IMR-90 (cell line): ENCODE results near the gene SULT1C4. TPM values are rescaled to one million over a fixed set of nuclear protein-coding genes. Genes with fewer than 3 reads are reported as not detected.

Source experiments
- ATAC-seq: fragments of 200-7000 bp; cut with Tn5 transposase; 2 replicates; pipeline ENCODE4 v1.9.1; 2020; ENCODE audit warnings: low read depth, mild to moderate bottlenecking, moderate library complexity
- BruUV-seq: library from RNA; stranded (reverse); fragments of 400-500 nt; replicated peaks from 2 replicates; lab custom pipeline; 2021; lab: Mats Ljungman, UMichigan
- CTCF ChIA-PET: fragments of 300-600 bp; formaldehyde crosslinking; extraction: SDS; loops from one replicate; lab custom pipeline; 2021; ENCODE audit warnings: antibody characterized with exemption; lab: Yijun Ruan, JAX
- POLR2A ChIA-PET: fragments of 300-600 bp; sonication (Branson Sonifier 250); formaldehyde crosslinking; loops from one replicate; lab custom pipeline; 2022; ENCODE audit warnings: antibody characterized with exemption; ENCODE audit not compliant: unreplicated experiment; lab: Charles Lee
- DNase-seq: peaks from one replicate; pipeline ENCODE4 v3.0.0; 2013
- H2AFZ ChIP-seq: replicated peaks from 2 replicates; pipeline ENCODE3; 2013; ENCODE audit warnings: low read length, mild to moderate bottlenecking; ENCODE audit not compliant: poor library complexity
- H2AK5ac ChIP-seq: 2 replicates; pipeline ENCODE4 v1.6.1; 2013; ENCODE audit warnings: low read depth, low read length, inconsistent platforms
- H2AK9ac ChIP-seq: replicated peaks from 2 replicates; pipeline ENCODE3; 2013; ENCODE audit warnings: mild to moderate bottlenecking, low read depth, low read length, moderate library complexity; ENCODE audit not compliant: poor library complexity
- H2BK120ac ChIP-seq: 2 replicates; pipeline ENCODE4 v1.6.1; 2013; ENCODE audit warnings: low read depth, low read length, inconsistent platforms
- H2BK15ac ChIP-seq: 3 replicates; pipeline ENCODE4 v1.6.1; 2013; ENCODE audit warnings: low read depth, low read length, inconsistent platforms
- H2BK20ac ChIP-seq: 2 replicates; pipeline ENCODE4 v1.6.1; 2013; ENCODE audit warnings: low read depth, mild to moderate bottlenecking, inconsistent platforms, low read length, moderate library complexity
- H2BK5ac ChIP-seq: 2 replicates; pipeline ENCODE4 v1.6.1; 2013; ENCODE audit warnings: mild to moderate bottlenecking, low read depth, low read length, inconsistent platforms; ENCODE audit not compliant: poor library complexity, severe bottlenecking
- H3K14ac ChIP-seq: replicated peaks from 2 replicates; pipeline ENCODE4 v1.6.1; 2013; ENCODE audit warnings: low read depth, low read length, inconsistent platforms
- H3K18ac ChIP-seq: 2 replicates; pipeline ENCODE4 v1.6.1; 2013; ENCODE audit warnings: low read depth, low read length, control low read depth
- H3K23ac ChIP-seq: 2 replicates; pipeline ENCODE4 v1.6.1; 2013; ENCODE audit warnings: low read depth, low read length, inconsistent platforms
- H3K27ac ChIP-seq: 2 replicates; pipeline ENCODE4 v1.5.1; 2013; ENCODE audit warnings: mild to moderate bottlenecking, control low read depth, low read length; ENCODE audit not compliant: insufficient read depth
- H3K27me3 ChIP-seq: 2 replicates; pipeline ENCODE4 v1.6.1; 2013; ENCODE audit warnings: low read length; ENCODE audit not compliant: control insufficient read depth, insufficient read depth
- H3K36me3 ChIP-seq: 2 replicates; pipeline ENCODE4 v1.6.1; 2013; ENCODE audit warnings: low read length, mixed read lengths; ENCODE audit not compliant: control insufficient read depth, insufficient read depth
- H3K4ac ChIP-seq: 2 replicates; pipeline ENCODE4 v1.6.1; 2013; ENCODE audit warnings: low read depth, low read length, inconsistent platforms
- H3K4me1 ChIP-seq: 2 replicates; pipeline ENCODE4 v1.6.1; 2013; ENCODE audit warnings: low read length, mixed read lengths; ENCODE audit not compliant: control insufficient read depth, insufficient read depth
- H3K4me2 ChIP-seq: 2 replicates; pipeline ENCODE4 v1.6.1; 2013; ENCODE audit warnings: low read depth, mild to moderate bottlenecking, control low read depth, low read length, moderate library complexity
- H3K4me3 ChIP-seq: 2 replicates; pipeline ENCODE4 v1.5.1; 2013; ENCODE audit warnings: low read depth, mild to moderate bottlenecking, control low read depth, low read length, moderate library complexity; ENCODE audit not compliant: insufficient read depth
- H3K56ac ChIP-seq: 2 replicates; pipeline ENCODE4 v1.6.1; 2013; ENCODE audit warnings: low read length, inconsistent platforms; ENCODE audit not compliant: insufficient read depth; ENCODE audit errors: extremely low read depth
- H3K79me1 ChIP-seq, 2 experiments: 2 replicates each; pipeline ENCODE4 v1.6.1; 2013; ENCODE audit warnings: low read length in 2 of 2, inconsistent platforms in 1 of 2, low read depth in 1 of 2
- H3K9ac ChIP-seq: 2 replicates; pipeline ENCODE4 v1.6.1; 2013; ENCODE audit warnings: low read depth, low read length, control low read depth
- H3K9me1 ChIP-seq: 2 replicates; pipeline ENCODE4 v1.6.1; 2013; ENCODE audit warnings: low read length, inconsistent platforms; ENCODE audit not compliant: insufficient read depth
- H3K9me3 ChIP-seq: 2 replicates; pipeline ENCODE4 v1.6.1; 2013; ENCODE audit warnings: low read length; ENCODE audit not compliant: control insufficient read depth, insufficient read depth
- H4K20me1 ChIP-seq: 2 replicates; pipeline ENCODE4 v1.6.1; 2013; ENCODE audit warnings: low read length, inconsistent platforms; ENCODE audit not compliant: insufficient read depth
- H4K5ac ChIP-seq: 2 replicates; pipeline ENCODE4 v1.6.1; 2013; ENCODE audit warnings: mild to moderate bottlenecking, low read depth, low read length, control low read depth
- H4K8ac ChIP-seq, 2 experiments: 2 replicates each; pipeline ENCODE4 v1.6.1; 2013; ENCODE audit warnings: low read depth in 2 of 2, low read length in 2 of 2, control low read depth in 1 of 2, inconsistent platforms in 1 of 2
- H4K91ac ChIP-seq: 2 replicates; pipeline ENCODE4 v1.6.1; 2013; ENCODE audit warnings: low read depth, low read length, inconsistent platforms; ENCODE audit not compliant: insufficient read depth
- BHLHE40 ChIP-seq: fragments of 150-350 bp; IDR thresholded peaks from 2 replicates; pipeline ENCODE4 v1.6.1; 2016; ENCODE audit warnings: mild to moderate bottlenecking, low read depth, low read length
- CEBPB ChIP-seq: IDR thresholded peaks from 2 replicates; pipeline ENCODE4 v1.6.1; 2012; ENCODE audit warnings: low read depth, low read length, improper control_type of control experiment
- CHD1 ChIP-seq: IDR thresholded peaks from 2 replicates; pipeline ENCODE4 v1.6.1; 2012; ENCODE audit warnings: low read depth, low read length, improper control_type of control experiment
- CTCF ChIP-seq: conservative IDR thresholded peaks from 2 replicates; pipeline ENCODE4 v1.5.1; 2012; ENCODE audit warnings: mild to moderate bottlenecking, low read depth, low read length, improper control_type of control experiment
- ELK1 ChIP-seq: fragments of 150-350 bp; IDR thresholded peaks from 2 replicates; pipeline ENCODE4 v1.6.1; 2016; ENCODE audit warnings: low read depth, mild to moderate bottlenecking, low read length, moderate library complexity, borderline replicate concordance
- FOS ChIP-seq: fragments of 150-350 bp; IDR thresholded peaks from 2 replicates; pipeline ENCODE4 v1.6.1; 2016; ENCODE audit warnings: low read depth, low read length
- MAZ ChIP-seq: IDR thresholded peaks from 2 replicates; pipeline ENCODE4 v1.6.1; 2012; ENCODE audit warnings: low read depth, mild to moderate bottlenecking, low read length, improper control_type of control experiment, moderate library complexity, borderline replicate concordance
- MXI1 ChIP-seq: IDR thresholded peaks from 2 replicates; pipeline ENCODE4 v1.6.1; 2012; ENCODE audit warnings: low read depth, mild to moderate bottlenecking, low read length, moderate library complexity, borderline replicate concordance
- NFE2L2 ChIP-seq: fragments of 150-350 bp; IDR thresholded peaks from 2 replicates; pipeline ENCODE4 v1.6.1; 2016; ENCODE audit warnings: low read depth, mild to moderate bottlenecking, low read length
- POLR2A ChIP-seq: IDR thresholded peaks from 2 replicates; pipeline ENCODE4 v1.6.1; 2012; ENCODE audit warnings: mild to moderate bottlenecking, low read depth, low read length
- RAD21 ChIP-seq: IDR thresholded peaks from 2 replicates; pipeline ENCODE4 v1.6.1; 2012; ENCODE audit warnings: low read length, improper control_type of control experiment
- RCOR1 ChIP-seq: IDR thresholded peaks from 2 replicates; pipeline ENCODE4 v1.6.1; 2012; ENCODE audit warnings: mild to moderate bottlenecking, low read length, improper control_type of control experiment; ENCODE audit not compliant: insufficient replicate concordance
- RFX5 ChIP-seq: IDR thresholded peaks from 2 replicates; pipeline ENCODE4 v1.8.0; 2012; ENCODE audit warnings: low read depth, mild to moderate bottlenecking, low read length, moderate library complexity
- SMC3 ChIP-seq: fragments of 150-350 bp; IDR thresholded peaks from 2 replicates; pipeline ENCODE4 v1.6.1; 2016; ENCODE audit warnings: low read depth, mild to moderate bottlenecking, antibody characterized with exemption, low read length, moderate library complexity
- USF2 ChIP-seq: fragments of 150-350 bp; IDR thresholded peaks from 2 replicates; pipeline ENCODE4 v1.6.1; 2017; ENCODE audit warnings: mild to moderate bottlenecking, antibody characterized with exemption, low read length, low read depth
- dilution Hi-C: fragments of 300-500 bp; cut with HindIII; formaldehyde crosslinking; loops from one replicate; pipeline ENCODE4 v1.14.3; 2018; ENCODE audit warnings: low sequenced_read_pairs; ENCODE audit not compliant: unreplicated experiment
- in situ Hi-C: fragments of 300-500 bp; cut with MboI; formaldehyde crosslinking; loops from 3 replicates; pipeline ENCODE4 v1.14.3; 2019; ENCODE audit warnings: low sequenced_read_pairs, inconsistent platforms, mixed read lengths
- intact Hi-C: fragments of 100-400 bp; cut with micrococcal nuclease; formaldehyde crosslinking; loops from 2 replicates; pipeline ENCODE4 v1.10.0; 2022
- polyA plus RNA-seq, 3 experiments: library from polyadenylated mRNA; depleted of rRNA; stranded (reverse); fragments of >200 nt; gene quantifications; 2 replicates each; pipeline ENCODE4 v1.2.3, GENCODE V29; 2012; ENCODE audit warnings: low replicate concordance in 1 of 3
- total RNA-seq: library from RNA; depleted of rRNA; stranded (reverse); fragments of >200 nt; gene quantifications from 2 replicates; pipeline ENCODE4 v1.2.3, GENCODE V29; 2012

The SULT1C4 gene
- total and polyA plus RNA-seq, 2 of the 4 experiments (the other 2 are of a cell fraction): 0.36 to 0.50 TPM

GRCh38 chr2:108393197-108393596 is 15.4 kb downstream of the SULT1C4 start:
- Histone ChIP-seq H3K23ac (no peak overlapping the region), H3K4me1 (no peaks in the 10 kb centered on the region), H2BK15ac (no peak overlapping the region), H2AK9ac (no peak overlapping the region), H3K9me1 (no peaks in the 10 kb centered on the region), H3K14ac (no peak overlapping the region), H3K4ac (no peak overlapping the region), H2BK20ac (no peak overlapping the region), H3K56ac (no peak overlapping the region), H2AK5ac (no peak overlapping the region), H3K27ac (no peak overlapping the region), H3K36me3 (no peaks in the 10 kb centered on the region), H4K20me1 (no peaks in the 10 kb centered on the region), H2BK120ac (no peak overlapping the region), H4K5ac (no peak overlapping the region), H4K8ac (no peak overlapping the region), H3K18ac (no peak overlapping the region), H3K4me2 (no peak overlapping the region), H3K79me1 (no peaks in the 10 kb centered on the region), H3K4me3 (no peak overlapping the region), H3K9ac (no peak overlapping the region), H3K27me3 (no peaks in the 10 kb centered on the region), H2AFZ (no peak overlapping the region), H2BK5ac (no peak overlapping the region), H3K9me3 (peaks cover 8% of the 10 kb centered on the region; the same call in 1 of the 2 replicates), H4K91ac (no peak overlapping the region)
- CTCF ChIA-PET: no interaction called here
- in situ Hi-C loops (no loop called here), dilution Hi-C loops (no loop called here), intact Hi-C loops (no loop called here)
- DNase-seq (no peak), ATAC-seq (no peak)
- POLR2A ChIA-PET: no interaction called here
- no TSS peak for BruUV-seq
- no peak for TF ChIP-seq ELK1
- no peak for TF ChIP-seq MXI1
- TF ChIP-seq FOS: no peak
- no peak for TF ChIP-seq MAZ
- TF ChIP-seq CEBPB: no peak
- no peak for TF ChIP-seq RFX5
- TF ChIP-seq RCOR1: no peak
- no peak for TF ChIP-seq BHLHE40
- no peak for TF ChIP-seq USF2
- TF ChIP-seq CHD1: no peak
- TF ChIP-seq RAD21: no peak
- TF ChIP-seq CTCF: no peak
- no peak for TF ChIP-seq SMC3
- TF ChIP-seq NFE2L2: no peak
- TF ChIP-seq POLR2A: no peak
